Glomerular endothelial cell (primary cell): ENCODE data around the gene HNMT. TPM values are rescaled to one million over a fixed set of nuclear protein-coding genes. Genes with fewer than 3 reads are reported as not detected.
"Not testable (repeated sequence)": the region's sequence is repeated elsewhere in the genome, so short reads cannot be mapped to it uniquely, and the experiment has no call there.

Experiments
- DNase-seq: peaks from one replicate; pipeline ENCODE4 v3.0.0-alpha.2; 2011; ENCODE audit warnings: low read depth, low spot score; ENCODE audit errors: extremely low read depth
- total RNA-seq: library from RNA; depleted of rRNA; stranded (reverse); fragments of >200 nt; gene quantifications from 2 replicates; pipeline ENCODE4 v1.2.3, GENCODE V29; 2015

The HNMT gene
- total RNA-seq, 1 donor from 2014 or later, result 1.1 TPM

DNA sequence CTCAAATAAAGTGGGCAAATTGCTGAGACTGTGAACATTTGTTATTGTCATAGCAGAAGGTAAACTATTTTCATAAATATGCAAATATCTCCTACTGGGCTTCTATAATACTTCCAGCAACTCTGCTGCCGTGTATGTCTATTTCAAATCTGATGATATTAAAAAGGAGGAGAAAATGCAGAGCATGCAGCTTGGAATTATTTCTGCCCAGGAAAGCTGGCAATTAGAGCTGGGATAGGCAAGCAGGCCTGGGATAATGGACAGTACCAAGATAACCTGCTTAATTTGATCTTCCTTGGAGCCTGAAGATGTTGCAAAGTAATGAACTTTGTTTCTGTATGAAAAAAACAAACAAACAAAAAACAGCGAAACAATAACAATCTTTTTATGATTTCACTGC lies 72.8 kb downstream of the HNMT start:
- no peak for DNase-seq

DNA sequence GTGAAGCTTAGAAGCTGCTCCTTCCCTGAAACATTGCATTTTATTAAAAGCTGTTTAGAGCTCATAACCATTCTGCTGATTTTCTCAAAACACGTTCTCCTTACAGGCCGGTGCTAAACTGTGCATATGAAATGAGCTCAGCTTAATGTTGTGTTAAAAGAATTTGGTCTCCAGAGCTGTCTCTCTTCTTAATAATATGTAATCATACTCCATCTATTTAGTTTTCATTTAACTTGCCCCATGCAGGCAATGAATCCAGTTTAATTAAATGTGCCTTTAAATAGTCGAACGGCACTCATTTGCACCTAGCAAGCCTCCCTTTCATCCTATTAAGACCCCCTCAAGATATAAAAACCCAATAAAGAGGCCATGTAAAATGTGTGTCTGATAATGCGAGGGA lies 76.3 kb downstream of the HNMT start:
- no peak for DNase-seq

DNA sequence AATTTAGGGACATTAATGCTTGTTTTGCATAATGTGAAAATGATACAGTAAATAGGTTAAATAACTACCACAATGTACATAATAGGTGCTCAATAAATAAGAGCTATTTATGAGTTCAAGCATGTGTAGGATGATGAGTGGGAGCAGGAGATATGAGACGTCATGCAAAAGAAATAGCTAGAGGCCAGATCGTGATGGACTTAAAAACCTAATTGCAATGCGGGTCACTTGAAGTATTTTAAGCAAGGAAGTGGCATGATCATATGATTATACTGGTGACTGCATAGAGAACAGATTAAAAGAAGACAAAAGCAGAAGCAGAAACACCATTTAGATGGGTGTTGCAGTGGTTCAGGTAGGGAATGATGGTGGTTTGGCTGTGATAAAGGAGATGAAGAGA lies 78.0 kb downstream of the HNMT start:
- no peak for DNase-seq

DNA sequence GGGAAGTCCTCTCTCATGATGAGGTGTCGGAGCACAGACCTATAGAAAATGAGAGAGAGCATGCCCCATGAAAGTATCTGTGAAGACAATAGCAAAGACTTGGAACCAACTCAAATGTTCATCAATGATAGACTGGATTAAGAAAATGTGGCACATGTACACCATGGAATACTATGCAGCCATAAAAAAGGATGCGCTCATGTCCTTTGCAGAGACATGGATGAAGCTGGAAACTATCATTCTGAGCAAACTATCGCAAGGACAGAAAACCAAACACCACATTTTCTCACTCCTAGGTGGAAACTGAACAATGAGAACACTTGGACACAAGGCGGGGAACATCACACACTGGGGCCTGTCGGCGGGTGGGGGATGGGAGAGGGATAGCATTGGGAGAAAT lies 79.3 kb downstream of the HNMT start:
- DNase-seq, result not testable (repeated sequence)

DNA sequence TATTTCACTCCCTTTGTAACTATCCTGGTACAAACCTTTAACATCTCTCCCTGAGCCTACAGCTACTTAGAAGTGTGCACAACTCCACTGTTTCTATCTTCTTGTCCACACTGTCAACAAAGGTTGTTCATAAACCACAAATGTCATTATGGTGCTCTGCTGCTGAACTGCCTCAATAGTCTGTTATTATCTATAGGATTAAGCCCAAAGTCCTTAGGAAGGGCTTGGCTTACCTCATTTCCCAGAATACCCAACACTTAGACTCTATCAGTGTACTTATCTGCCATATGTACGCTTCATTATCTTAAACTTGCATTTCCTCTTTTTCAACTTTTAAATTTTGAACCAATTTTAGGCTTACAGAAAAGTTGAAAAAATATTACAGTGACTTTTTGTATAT lies 94.2 kb downstream of the HNMT start:
- no peak for DNase-seq

DNA sequence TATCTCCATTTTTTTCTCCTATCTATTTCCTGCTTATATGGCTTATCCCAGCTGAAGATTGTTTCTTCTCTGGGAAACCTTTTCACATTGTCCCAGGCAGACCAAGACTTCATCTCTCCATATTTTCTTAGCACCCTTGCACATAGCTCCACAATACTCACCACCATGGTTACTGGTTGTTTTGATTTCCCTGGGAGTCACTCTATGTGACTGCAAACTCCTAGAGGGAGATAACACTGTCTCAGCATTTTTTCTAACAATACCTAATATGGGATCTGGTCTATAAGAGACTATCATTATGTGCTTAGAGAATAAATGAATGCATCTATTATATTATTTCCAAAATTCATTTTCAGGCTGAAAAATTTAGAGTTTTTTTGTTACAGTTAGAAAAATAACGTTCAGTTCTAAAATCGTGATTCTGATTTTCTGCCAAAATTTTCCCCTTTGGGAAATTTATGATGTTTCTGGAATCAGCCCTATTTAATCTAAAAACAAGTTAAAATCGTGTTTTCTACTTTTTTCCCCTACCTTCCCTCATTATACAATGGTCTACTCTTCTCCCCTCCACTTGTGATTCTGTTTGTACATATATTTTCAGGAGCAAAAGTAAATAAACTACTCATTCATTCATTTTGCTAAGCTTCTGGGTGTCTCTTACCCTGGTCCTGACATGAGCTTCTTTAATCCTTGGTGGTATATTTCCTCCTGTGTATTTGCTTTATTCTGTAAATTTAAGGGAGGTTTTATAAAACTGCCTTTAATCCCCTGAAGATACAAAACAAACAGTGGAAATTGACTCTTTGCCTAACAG lies 95.4 kb downstream of the HNMT start:
- DNase-seq, result no peak

DNA sequence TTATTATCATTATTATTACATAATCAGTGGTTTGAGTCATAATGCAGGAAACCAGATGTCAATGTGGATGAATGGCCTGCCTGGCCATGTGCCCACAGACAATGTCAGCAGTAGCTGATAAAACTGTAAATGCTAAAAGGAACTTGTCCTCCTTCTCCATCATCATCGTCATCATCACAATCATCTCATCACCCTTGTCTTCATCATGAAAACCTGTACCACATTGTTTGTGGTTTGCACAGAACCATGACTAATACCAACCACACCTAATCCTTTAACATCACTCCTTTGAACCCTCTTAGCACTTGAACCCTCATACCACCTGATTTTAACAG lies 96.0 kb downstream of the HNMT start:
- no peak for DNase-seq

DNA sequence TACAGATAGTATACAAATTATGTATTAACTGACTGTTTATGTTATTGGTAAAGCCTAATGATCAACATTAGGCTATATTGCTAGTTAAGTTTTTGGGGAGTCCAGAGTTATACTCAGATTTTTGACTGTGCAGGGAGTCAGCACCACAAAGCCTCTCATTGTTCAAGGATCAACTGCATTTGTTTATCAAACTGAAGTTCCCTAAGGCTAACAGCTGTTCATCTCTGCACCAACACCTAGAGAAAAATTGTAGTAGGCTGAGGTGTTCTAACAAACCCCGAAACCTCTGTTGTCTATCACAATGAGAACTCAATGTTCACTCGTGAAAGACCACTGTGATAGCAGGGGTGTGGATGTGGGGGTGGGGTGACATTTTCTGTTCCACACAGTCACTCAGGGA lies 97.7 kb downstream of the HNMT start:
- no peak for DNase-seq

DNA sequence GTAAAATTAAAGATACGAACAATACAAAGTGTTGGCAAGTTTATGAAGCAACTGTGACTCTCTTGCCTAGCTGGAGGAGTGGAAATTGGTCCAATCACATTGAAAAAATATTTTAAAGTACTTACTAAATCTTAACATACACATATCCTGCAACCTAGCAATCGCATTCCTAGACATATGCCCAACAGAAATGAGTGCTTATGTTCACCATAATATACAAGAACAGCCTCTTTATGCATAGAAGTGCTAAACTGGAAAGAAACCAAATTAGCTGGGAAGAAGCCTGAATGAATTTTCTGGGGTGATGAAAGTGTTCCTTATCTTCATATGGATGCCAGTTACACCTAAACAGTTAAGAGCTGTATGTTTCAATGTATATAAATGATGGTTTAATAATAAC lies 98.9 kb downstream of the HNMT start:
- DNase-seq, result no peak
